ENCODE data around the gene PZP. TPM values are rescaled to one million over a fixed set of nuclear protein-coding genes. Genes with fewer than 3 reads are reported as not detected.

PZP gene
- total and polyA plus RNA-seq, 2 of the 13 experiments (the other 11 are each of a cell fraction or from before 2014, with no cell fraction given): 0.07 to 0.89 TPM

GRCh38 chr12:9106610-9107541, 101.3 kb downstream of the PZP start (continued):
- TF ChIP-seq NFYC (CRISPR knock-in tag; IDR thresholded peaks at IDR 0.05): no peak
- no peak for TF ChIP-seq TRAFD1 (CRISPR knock-in tag; IDR thresholded peaks at IDR 0.05; ENCODE audit: borderline replicate concordance)
- no peak for TF ChIP-seq ARNT (IDR thresholded peaks at IDR 0.05)
- TF ChIP-seq MIER3 (CRISPR knock-in tag; IDR thresholded peaks at IDR 0.05; ENCODE audit: borderline replicate concordance): no peak
- TF ChIP-seq MBNL3 (CRISPR knock-in tag; conservative IDR thresholded peaks at IDR 0.05): no peak
- TF ChIP-seq ZNF800 (CRISPR knock-in tag; IDR thresholded peaks at IDR 0.05): no peak
- no peak for TF ChIP-seq BCL6 (CRISPR knock-in tag; IDR thresholded peaks at IDR 0.05)
- TF ChIP-seq HDAC6 (IDR thresholded peaks at IDR 0.05; ENCODE audit: low read depth, low read length): no peak
- no peak for TF ChIP-seq NFATC3 (CRISPR knock-in tag; IDR thresholded peaks at IDR 0.05)
- no peak for TF ChIP-seq ZNF609 (CRISPR knock-in tag; IDR thresholded peaks at IDR 0.05; ENCODE audit: borderline replicate concordance)
- TF ChIP-seq MLLT10 (CRISPR knock-in tag; IDR thresholded peaks at IDR 0.05): no peak
- peak; percentile 63 for TF ChIP-seq SRSF4 (IDR thresholded peaks at IDR 0.05; ENCODE audit: low read depth, low read length, poor library complexity, severe bottlenecking)
- no peak for TF ChIP-seq IRX3 (CRISPR knock-in tag; IDR thresholded peaks at IDR 0.05; ENCODE audit: borderline replicate concordance, low read depth)
- TF ChIP-seq CBX5 (CRISPR knock-in tag; IDR thresholded peaks at IDR 0.05; ENCODE audit: borderline replicate concordance): no peak
- TF ChIP-seq IRF9 (CRISPR knock-in tag; IDR thresholded peaks at IDR 0.05; ENCODE audit: borderline replicate concordance): no peak
- TF ChIP-seq E2F1 (CRISPR knock-in tag; IDR thresholded peaks at IDR 0.05): no peak
- no peak for TF ChIP-seq RAD21 (CRISPR knock-in tag; IDR thresholded peaks at IDR 0.05)
